ENCODE results near the gene SPTSSA.
"Not testable (repeated sequence)": the region's sequence is repeated elsewhere in the genome, so short reads cannot be mapped to it uniquely, and the experiment has no call there.

The SPTSSA gene

GRCh38 chr14:34436118-34436905, 25.7 kb downstream of the SPTSSA start:
- no peak overlapping the region for H3K4me3 ChIP-seq (ENCODE audit: low read depth, low read length)
- DNase-seq (ENCODE audit: low read depth): no peak
- in situ Hi-C loops (cut with HindIII; ENCODE audit: low sequenced_read_pairs): no loop called here

GRCh38 chr14:34433957-34434356, 28.1 kb downstream of the SPTSSA start:
- no peak for TF ChIP-seq CTCF (IDR thresholded peaks at IDR 0.05; ENCODE audit: low read depth, low read length, missing control alignments)
- in situ Hi-C loops (cut with HindIII; ENCODE audit: low sequenced_read_pairs): no loop called here
- no peak for DNase-seq (ENCODE audit: low read depth)
- no peak overlapping the region for H3K4me3 ChIP-seq (ENCODE audit: low read depth, low read length)

More at GRCh38 chr14:34436118-34436905, 25.7 kb downstream of the SPTSSA start:
- no peak for TF ChIP-seq CTCF (IDR thresholded peaks at IDR 0.05; ENCODE audit: low read depth, low read length, missing control alignments)

GRCh38 chr14:34428102-34428466, 34.0 kb downstream of the SPTSSA start:
- H3K4me3 ChIP-seq (ENCODE audit: low read depth, low read length); DNase-seq (ENCODE audit: low read depth); in situ Hi-C loops (cut with HindIII; ENCODE audit: low sequenced_read_pairs): not testable (repeated sequence)

GRCh38 chr14:34426313-34427295, 35.4 kb downstream of the SPTSSA start:
- in situ Hi-C loops (cut with HindIII; ENCODE audit: low sequenced_read_pairs): no loop called here
- no peak for TF ChIP-seq CTCF (IDR thresholded peaks at IDR 0.05; ENCODE audit: low read depth, low read length, missing control alignments)
- no peak overlapping the region for H3K4me3 ChIP-seq (ENCODE audit: low read depth, low read length)
- DNase-seq (ENCODE audit: low read depth): no peak

GRCh38 chr14:34425095-34425851, 36.8 kb downstream of the SPTSSA start:
- no peak overlapping the region for H3K4me3 ChIP-seq (ENCODE audit: low read depth, low read length)
- DNase-seq (ENCODE audit: low read depth): no peak
- no peak for TF ChIP-seq CTCF (IDR thresholded peaks at IDR 0.05; ENCODE audit: low read depth, low read length, missing control alignments)
- in situ Hi-C loops (cut with HindIII; ENCODE audit: low sequenced_read_pairs): no loop called here

GRCh38 chr14:34424488-34424887, 37.6 kb downstream of the SPTSSA start:
- H3K4me3 ChIP-seq (ENCODE audit: low read depth, low read length): no peak overlapping the region
- in situ Hi-C loops (cut with HindIII; ENCODE audit: low sequenced_read_pairs): no loop called here

More at GRCh38 chr14:34424488-34424887, 37.6 kb downstream of the SPTSSA start:
- TF ChIP-seq CTCF (IDR thresholded peaks at IDR 0.05; ENCODE audit: low read depth, low read length, missing control alignments): no peak
- DNase-seq (ENCODE audit: low read depth): no peak

Measured in astrocyte of the cerebellum (primary cell).